ENCODE data around the gene GALNT1.

GRCh38 chr18:35633761-35634160 lies 52.2 kb downstream of the GALNT1 start:
- TF ChIP-seq SIRT6 (IDR thresholded peaks at IDR 0.05; ENCODE audit: low read depth, low read length) (no peak), LEF1 (IDR thresholded peaks at IDR 0.05) (no peak), RNF219 (CRISPR knock-in tag; IDR thresholded peaks at IDR 0.05) (no peak), CTCF (IDR thresholded peaks at IDR 0.05 in 2 of 3, conservative IDR thresholded peaks at IDR 0.05 in 1 of 3; ENCODE audit: insufficient read depth in 2 of 3, low read depth in 1 of 3, low read length in 3 of 3) (no peak), POLR2AphosphoS5 (IDR thresholded peaks at IDR 0.05; ENCODE audit: control insufficient read depth, insufficient read depth, low read depth, low read length) (no peak), ZBTB8A (IDR thresholded peaks at IDR 0.05; ENCODE audit: partially characterized antibody) (no peak)

Measured in K562 (cell line).